Keratinocyte (primary cell): ENCODE data around the gene NEURL4. TPM values are rescaled to one million over a fixed set of nuclear protein-coding genes. Genes with fewer than 3 reads are reported as not detected.
"Not testable (repeated sequence)": the region's sequence is repeated elsewhere in the genome, so short reads cannot be mapped to it uniquely, and the experiment has no call there.

ENCODE experiments used
- DNase-seq: peaks from one replicate; pipeline ENCODE4 v3.0.0-alpha.2; 2011; ENCODE audit warnings: low read depth, missing footprints, low spot score
- FAIRE-seq: peaks from 2 replicates; lab custom pipeline; 2011; peaks lifted over from hg19 to GRCh38; lab: Jason Lieb, UNC
- H2AFZ ChIP-seq: 2 replicates; pipeline ENCODE4 v1.6.0; 2012; ENCODE audit warnings: low read length, control low read depth, inconsistent platforms; ENCODE audit not compliant: control insufficient read depth
- H3K27ac ChIP-seq: 2 replicates; pipeline ENCODE4 v1.5.1; 2011; ENCODE audit warnings: low read length; ENCODE audit not compliant: control insufficient read depth, insufficient read depth
- H3K27me3 ChIP-seq: 3 replicates; pipeline ENCODE4 v1.6.0; 2011; ENCODE audit warnings: low read length; ENCODE audit not compliant: control insufficient read depth, insufficient read depth; ENCODE audit errors: extremely low read depth
- H3K36me3 ChIP-seq, 2 experiments: 2 replicates in 1 of 2; 3 replicates in 1 of 2; pipeline ENCODE4 v1.5.1; 2011; ENCODE audit warnings: low read length in 2 of 2, mild to moderate bottlenecking in 1 of 2; ENCODE audit not compliant: control insufficient read depth in 2 of 2, insufficient read depth in 2 of 2; ENCODE audit errors: extremely low read depth in 1 of 2
- H3K4me1 ChIP-seq: 3 replicates; pipeline ENCODE4 v1.5.1; 2011; ENCODE audit warnings: low read length; ENCODE audit not compliant: control insufficient read depth, insufficient read depth; ENCODE audit errors: extremely low read depth
- H3K4me2 ChIP-seq: 3 replicates; pipeline ENCODE4 v1.6.0; 2011; ENCODE audit warnings: low read depth, low read length; ENCODE audit not compliant: control insufficient read depth, insufficient read depth; ENCODE audit errors: extremely low read depth
- H3K4me3 ChIP-seq, 3 experiments: fragments of 200-600 bp in 1 of 3; sonication (generic) in 1 of 3; 2 replicates in 2 of 3; 3 replicates in 1 of 3; pipeline ENCODE4 v1.5.1; 2011 to 2016; ENCODE audit warnings: low read length in 3 of 3, mild to moderate bottlenecking in 3 of 3, control low read depth in 2 of 3, inconsistent platforms in 1 of 3, low read depth in 1 of 3, mixed read lengths in 1 of 3, mixed run types in 1 of 3, moderate library complexity in 1 of 3; ENCODE audit not compliant: control insufficient read depth in 2 of 3, insufficient read depth in 2 of 3; ENCODE audit errors: extremely low read depth in 1 of 3
- H3K79me2 ChIP-seq: 2 replicates; pipeline ENCODE4 v1.6.0; 2012; ENCODE audit warnings: low read length; ENCODE audit not compliant: control insufficient read depth, insufficient read depth
- H3K9ac ChIP-seq: 3 replicates; pipeline ENCODE4 v1.6.0; 2011; ENCODE audit warnings: low read length; ENCODE audit not compliant: control insufficient read depth, insufficient read depth; ENCODE audit errors: extremely low read depth
- H3K9me1 ChIP-seq: 3 replicates; pipeline ENCODE4 v1.6.0; 2011; ENCODE audit warnings: low read length; ENCODE audit not compliant: control insufficient read depth, insufficient read depth; ENCODE audit errors: extremely low read depth
- H3K9me3 ChIP-seq: 2 replicates; pipeline ENCODE4 v1.5.1; 2012; ENCODE audit warnings: low read depth, low read length; ENCODE audit not compliant: control insufficient read depth
- H4K20me1 ChIP-seq: 3 replicates; pipeline ENCODE4 v1.6.0; 2011; ENCODE audit warnings: low read length; ENCODE audit not compliant: control insufficient read depth, insufficient read depth; ENCODE audit errors: extremely low read depth
- EZH2 ChIP-seq: IDR thresholded peaks from one replicate; pipeline ENCODE4 v1.6.1; 2012; ENCODE audit warnings: inconsistent platforms, mild to moderate bottlenecking, low read length, moderate library complexity
- dilution Hi-C: fragments of 300-500 bp; cut with MboI; formaldehyde crosslinking; loops from one replicate; pipeline ENCODE4 v1.7.0; 2020; ENCODE audit warnings: low sequenced_read_pairs; ENCODE audit not compliant: extremely low pct_ligation_motif_present
- polyA plus RNA-seq, 5 experiments: library from polyadenylated mRNA; depleted of rRNA in 3 of 5; stranded (reverse) in 3 of 5; stranded (forward) in 1 of 5; unstranded in 1 of 5; fragments of >200 nt; gene quantifications; 1 replicate in 1 of 5; 2 replicates in 3 of 5; 3 replicates in 1 of 5; pipeline versions ENCODE4 v1.2.1 to v1.2.3, GENCODE V29; 2011 to 2012; ENCODE audit warnings: missing spikeins in 2 of 5, low read depth in 1 of 5, low replicate concordance in 1 of 5
- TF ChIP-seq, protein P1 (sequence below), 3 experiments: IDR thresholded peaks in 1 of 3; conservative IDR thresholded peaks in 1 of 3; optimal IDR thresholded peaks in 1 of 3; 2 replicates in 2 of 3; 3 replicates in 1 of 3; pipeline versions ENCODE3 to v1.5.1; 2011; ENCODE audit warnings: low read length in 3 of 3, mild to moderate bottlenecking in 3 of 3, moderate library complexity in 2 of 3, control low read depth in 1 of 3, inconsistent platforms in 1 of 3; ENCODE audit not compliant: insufficient read depth in 2 of 3; ENCODE audit errors: extremely low read depth in 1 of 3

NEURL4 gene
- polyA plus RNA-seq, 1 donor (not counting 4 experiments of a cell fraction or from before 2014, with no cell fraction given): 11.3 TPM

DNA sequence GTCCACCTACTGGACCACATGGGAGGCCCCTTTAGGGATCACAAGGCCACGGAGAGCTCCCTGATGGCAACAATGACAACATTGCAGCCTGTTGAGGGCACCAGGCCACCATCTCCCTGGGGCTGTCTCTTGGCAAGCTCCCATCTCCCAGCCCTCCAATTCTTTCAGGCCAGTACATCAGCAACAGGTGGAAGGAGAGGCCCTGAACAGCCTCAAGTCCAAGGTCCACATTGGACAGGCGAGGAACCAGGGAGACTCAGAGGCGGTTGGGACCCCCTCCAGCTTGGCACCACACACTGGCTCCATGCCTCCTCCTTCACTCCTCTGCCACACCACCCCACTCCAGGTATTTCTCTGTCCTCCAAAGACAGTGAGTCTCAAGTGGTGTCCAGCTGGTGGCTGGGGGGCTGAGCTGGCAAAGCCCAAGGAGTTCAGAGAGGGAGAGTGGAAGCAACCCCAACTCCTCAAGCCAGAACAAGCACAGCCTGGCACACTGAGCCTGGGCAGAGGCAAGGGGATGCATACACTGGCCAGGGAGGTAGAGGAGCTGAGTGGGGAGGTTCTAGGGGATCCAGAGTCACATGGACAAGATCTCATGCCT, 5.9 kb upstream of the NEURL4 start:
- FAIRE-seq (no peak), DNase-seq (no peak)
- Histone ChIP-seq H3K27me3 (no peaks in the 10 kb centered on the region), H2AFZ (no peak overlapping the region), H4K20me1 (no peaks in the 10 kb centered on the region), H3K79me2 (no peaks in the 10 kb centered on the region), H3K9me3 (no peaks in the 10 kb centered on the region), H3K4me2 (no peak overlapping the region), H3K9me1 (no peaks in the 10 kb centered on the region), H3K27ac (no peak overlapping the region), H3K4me3 (no peak overlapping the region), H3K36me3 (no peaks in the 10 kb centered on the region), H3K4me1 (peaks cover 3% of the 10 kb centered on the region), H3K9ac (no peak overlapping the region)
- dilution Hi-C loops: no loop called here
- TF ChIP-seq, protein P1, sequence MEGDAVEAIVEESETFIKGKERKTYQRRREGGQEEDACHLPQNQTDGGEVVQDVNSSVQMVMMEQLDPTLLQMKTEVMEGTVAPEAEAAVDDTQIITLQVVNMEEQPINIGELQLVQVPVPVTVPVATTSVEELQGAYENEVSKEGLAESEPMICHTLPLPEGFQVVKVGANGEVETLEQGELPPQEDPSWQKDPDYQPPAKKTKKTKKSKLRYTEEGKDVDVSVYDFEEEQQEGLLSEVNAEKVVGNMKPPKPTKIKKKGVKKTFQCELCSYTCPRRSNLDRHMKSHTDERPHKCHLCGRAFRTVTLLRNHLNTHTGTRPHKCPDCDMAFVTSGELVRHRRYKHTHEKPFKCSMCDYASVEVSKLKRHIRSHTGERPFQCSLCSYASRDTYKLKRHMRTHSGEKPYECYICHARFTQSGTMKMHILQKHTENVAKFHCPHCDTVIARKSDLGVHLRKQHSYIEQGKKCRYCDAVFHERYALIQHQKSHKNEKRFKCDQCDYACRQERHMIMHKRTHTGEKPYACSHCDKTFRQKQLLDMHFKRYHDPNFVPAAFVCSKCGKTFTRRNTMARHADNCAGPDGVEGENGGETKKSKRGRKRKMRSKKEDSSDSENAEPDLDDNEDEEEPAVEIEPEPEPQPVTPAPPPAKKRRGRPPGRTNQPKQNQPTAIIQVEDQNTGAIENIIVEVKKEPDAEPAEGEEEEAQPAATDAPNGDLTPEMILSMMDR (optimal IDR thresholded peaks at IDR 0.05 in 1 of 3, IDR thresholded peaks at IDR 0.05 in 1 of 3, conservative IDR thresholded peaks at IDR 0.05 in 1 of 3; ENCODE audit: extremely low read depth in 1 of 3, insufficient read depth in 2 of 3, low read length in 3 of 3): no peak
- no peak for TF ChIP-seq EZH2

- H3K36me3 ChIP-seq, H2AFZ ChIP-seq, H3K27ac ChIP-seq, H3K4me1 ChIP-seq, H3K9me1 ChIP-seq, H3K9me3 ChIP-seq, H4K20me1 ChIP-seq, DNase-seq, dilution Hi-C loops, H3K4me2 ChIP-seq, H3K9ac ChIP-seq, H3K27me3 ChIP-seq, H3K4me3 ChIP-seq: not testable (repeated sequence)
- FAIRE-seq: peak; percentile 23
- peaks cover 12% of the 10 kb centered on the region for H3K79me2 ChIP-seq
Measured at GRCh38 chr17:7332600-7333069, 3.5 kb upstream of the NEURL4 start.

DNA sequence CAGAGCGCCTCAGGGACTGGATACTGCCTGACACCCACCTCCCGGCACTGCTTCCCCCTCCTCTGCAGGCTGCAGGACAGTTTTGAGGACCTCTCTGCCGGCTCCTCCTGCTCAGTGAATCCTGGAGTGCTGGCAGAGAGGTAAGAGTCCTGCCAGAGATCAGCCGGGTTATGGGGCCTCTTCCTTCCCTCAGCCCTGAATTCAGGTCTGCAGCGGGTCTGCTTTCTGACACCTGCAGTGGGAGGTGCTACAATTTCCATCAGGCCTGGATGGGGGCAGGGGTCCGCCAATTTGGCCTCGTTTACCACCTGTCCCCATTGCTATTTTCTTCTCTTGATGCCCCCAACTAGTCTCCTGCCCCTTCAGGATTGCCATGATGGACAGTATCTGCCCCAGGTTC, 3.0 kb upstream of the NEURL4 start:
- no peak overlapping the region for H3K4me3 ChIP-seq
- no peak overlapping the region for H2AFZ ChIP-seq
- peaks cover 2% of the 10 kb centered on the region for H3K9me1 ChIP-seq
- DNase-seq (no peak), FAIRE-seq (no peak)
- H3K9ac ChIP-seq: no peak overlapping the region
- TF ChIP-seq, protein P1 (optimal IDR thresholded peaks at IDR 0.05 in 1 of 3, IDR thresholded peaks at IDR 0.05 in 1 of 3, conservative IDR thresholded peaks at IDR 0.05 in 1 of 3; ENCODE audit: extremely low read depth in 1 of 3, insufficient read depth in 2 of 3, low read length in 3 of 3): no peak
- TF ChIP-seq EZH2: no peak
- H3K27me3 ChIP-seq: no peaks in the 10 kb centered on the region
- H3K27ac ChIP-seq: no peak overlapping the region
- peaks cover 16% of the 10 kb centered on the region for H3K79me2 ChIP-seq
- H3K9me3 ChIP-seq: no peaks in the 10 kb centered on the region
- dilution Hi-C loops: no loop called here
- peaks cover 8% of the 10 kb centered on the region for H3K4me1 ChIP-seq
- H4K20me1 ChIP-seq: no peaks in the 10 kb centered on the region
- no peak overlapping the region for H3K4me2 ChIP-seq
- H3K36me3 ChIP-seq: peaks cover 0 to under 1% of the 10 kb centered on the region in 2 experiments
